HG03139 (cell line): ENCODE measurements around the gene RBM38.

Experiments used
- ATAC-seq: cut with Tn5 transposase; IDR thresholded peaks from one replicate; pipeline ENCODE4 v1.9.1; 2021; ENCODE audit not compliant: unreplicated experiment

RBM38 gene

GRCh38 chr20:57433657-57434389 is 42.6 kb downstream of the RBM38 start:
- ATAC-seq = no peak

- no peak for ATAC-seq
Observed at GRCh38 chr20:57434390-57434700, 43.1 kb downstream of the RBM38 start.

- ATAC-seq = no peak
Observed at GRCh38 chr20:57435105-57435497, 43.9 kb downstream of the RBM38 start.

GRCh38 chr20:57435498-57436222 is 44.5 kb downstream of the RBM38 start:
- no peak for ATAC-seq

- ATAC-seq = no peak
Observed at GRCh38 chr20:57436223-57436545, 45.0 kb downstream of the RBM38 start.

- no peak for ATAC-seq
Observed at GRCh38 chr20:57437267-57437666, 46.1 kb downstream of the RBM38 start.

GRCh38 chr20:57437672-57438330 is 46.6 kb downstream of the RBM38 start:
- no peak for ATAC-seq

- ATAC-seq = no peak
Observed at GRCh38 chr20:57438552-57438951, 47.4 kb downstream of the RBM38 start.

- no peak for ATAC-seq
Observed at GRCh38 chr20:57439432-57439831, 48.2 kb downstream of the RBM38 start.

GRCh38 chr20:57439993-57440392 is 48.8 kb downstream of the RBM38 start:
- no peak for ATAC-seq

- ATAC-seq = no peak
Observed at GRCh38 chr20:57440678-57441509, 49.7 kb downstream of the RBM38 start.

GRCh38 chr20:57441510-57442154 is 50.4 kb downstream of the RBM38 start:
- ATAC-seq = no peak

GRCh38 chr20:57442158-57442887 is 51.1 kb downstream of the RBM38 start:
- ATAC-seq = no peak

- no peak for ATAC-seq
Observed at GRCh38 chr20:57442888-57443239, 51.7 kb downstream of the RBM38 start.

- ATAC-seq = no peak
Observed at GRCh38 chr20:57443349-57444265, 52.4 kb downstream of the RBM38 start.

GRCh38 chr20:57444394-57445048 is 53.3 kb downstream of the RBM38 start:
- ATAC-seq = no peak

GRCh38 chr20:57445298-57445697 is 54.1 kb downstream of the RBM38 start:
- ATAC-seq = no peak

GRCh38 chr20:57445774-57446173 is 54.6 kb downstream of the RBM38 start:
- ATAC-seq = no peak
